IPS DF 19.7 (cell line): Measurements from ENCODE around the gene RYR3.

ENCODE experiments used
- DNase-seq: peaks from one replicate; pipeline ENCODE4 v3.0.0-alpha.2; 2013; ENCODE audit warnings: low read depth, low spot score

Gene RYR3

GRCh38 chr15:33320017-33320416 is 9.2 kb downstream of the RYR3 start:
- no peak for DNase-seq

- no peak for DNase-seq
These were observed 11.3 kb downstream of the RYR3 start for GRCh38 chr15:33322091-33322490.

- DNase-seq = no peak
These were observed 13.8 kb downstream of the RYR3 start for GRCh38 chr15:33324609-33325008.

GRCh38 chr15:33326908-33327307 is 16.1 kb downstream of the RYR3 start:
- no peak for DNase-seq

- no peak for DNase-seq
These were observed 17.3 kb downstream of the RYR3 start for GRCh38 chr15:33328106-33328505.

GRCh38 chr15:33329457-33329856 is 18.7 kb downstream of the RYR3 start:
- DNase-seq = no peak

- DNase-seq = no peak
These were observed 20.2 kb downstream of the RYR3 start for GRCh38 chr15:33330931-33331330.

- no peak for DNase-seq
These were observed 31.2 kb downstream of the RYR3 start for GRCh38 chr15:33341953-33342352.

- DNase-seq = no peak
These were observed 32.5 kb downstream of the RYR3 start for GRCh38 chr15:33343275-33343674.

- DNase-seq = no peak
These were observed 33.3 kb downstream of the RYR3 start for GRCh38 chr15:33344111-33344510.

GRCh38 chr15:33344530-33344929 is 33.8 kb downstream of the RYR3 start:
- DNase-seq = no peak

- DNase-seq = no peak
These were observed 43.6 kb downstream of the RYR3 start for GRCh38 chr15:33354411-33354810.

- no peak for DNase-seq
These were observed 47.1 kb downstream of the RYR3 start for GRCh38 chr15:33357845-33358244.

- DNase-seq = no peak
These were observed 47.5 kb downstream of the RYR3 start for GRCh38 chr15:33358306-33358705.

GRCh38 chr15:33360886-33361285 is 50.1 kb downstream of the RYR3 start:
- no peak for DNase-seq

- DNase-seq = no peak
These were observed 59.3 kb downstream of the RYR3 start for GRCh38 chr15:33369941-33370622.

- no peak for DNase-seq
These were observed 59.9 kb downstream of the RYR3 start for GRCh38 chr15:33370623-33371020.

GRCh38 chr15:33371159-33371558 is 60.4 kb downstream of the RYR3 start:
- DNase-seq = no peak

GRCh38 chr15:33374226-33374914 is 63.6 kb downstream of the RYR3 start:
- no peak for DNase-seq

- no peak for DNase-seq
These were observed 64.5 kb downstream of the RYR3 start for GRCh38 chr15:33375236-33375635.

- no peak for DNase-seq
These were observed 66.4 kb downstream of the RYR3 start for GRCh38 chr15:33377204-33377603.

- no peak for DNase-seq
These were observed 68.2 kb downstream of the RYR3 start for GRCh38 chr15:33378866-33379480.

GRCh38 chr15:33380406-33380805 is 69.6 kb downstream of the RYR3 start:
- no peak for DNase-seq
